RWPE2 (cell line): ENCODE results near the gene C20orf144.
A peak's percentile ranks its signal among the peaks of the same experiment; 100 is the strongest.

ENCODE experiments used
- ATAC-seq: fragments of 200-7000 bp; cut with Tn5 transposase; 3 replicates; pipeline ENCODE4 v1.9.1; 2021; ENCODE audit warnings: low read depth
- DNase-seq: peaks from one replicate; pipeline ENCODE4 v3.0.0-alpha.2; 2020; ENCODE audit warnings: low spot score
- H3K27ac ChIP-seq: fragments of 450-650 bp; 2 replicates; pipeline ENCODE4 v1.5.1; 2017; ENCODE audit warnings: mild to moderate bottlenecking; ENCODE audit not compliant: poor library complexity, severe bottlenecking
- H3K27me3 ChIP-seq: fragments of 250-450 bp; sonication (Bioruptor Pico); 2 replicates; pipeline ENCODE4 v1.5.1; 2021; ENCODE audit warnings: mild to moderate bottlenecking, moderate library complexity; ENCODE audit not compliant: insufficient read depth, poor library complexity, severe bottlenecking
- H3K36me3 ChIP-seq: fragments of 250-450 bp; sonication (Bioruptor Pico); 2 replicates; pipeline ENCODE4 v1.5.1; 2020; ENCODE audit warnings: low read depth, mild to moderate bottlenecking, moderate library complexity
- H3K4me1 ChIP-seq: fragments of 250-450 bp; sonication (Bioruptor Pico); 2 replicates; pipeline ENCODE4 v1.5.1; 2021; ENCODE audit warnings: mild to moderate bottlenecking, moderate library complexity; ENCODE audit not compliant: insufficient read depth, poor library complexity, severe bottlenecking
- H3K4me3 ChIP-seq: fragments of 250-450 bp; sonication (Bioruptor Pico); 2 replicates; pipeline ENCODE4 v1.5.1; 2021; ENCODE audit warnings: mild to moderate bottlenecking, moderate library complexity; ENCODE audit not compliant: severe bottlenecking
- H3K9me3 ChIP-seq: fragments of 250-450 bp; sonication (Bioruptor Pico); 2 replicates; pipeline ENCODE4 v1.5.1; 2021; ENCODE audit warnings: mild to moderate bottlenecking, moderate library complexity; ENCODE audit not compliant: severe bottlenecking
- TF ChIP-seq, protein P1 (sequence below): fragments of 450-650 bp; IDR thresholded peaks from one replicate; pipeline ENCODE4 v1.5.1; 2017; ENCODE audit warnings: mild to moderate bottlenecking, moderate library complexity; ENCODE audit not compliant: poor library complexity, severe bottlenecking

Gene C20orf144

DNA sequence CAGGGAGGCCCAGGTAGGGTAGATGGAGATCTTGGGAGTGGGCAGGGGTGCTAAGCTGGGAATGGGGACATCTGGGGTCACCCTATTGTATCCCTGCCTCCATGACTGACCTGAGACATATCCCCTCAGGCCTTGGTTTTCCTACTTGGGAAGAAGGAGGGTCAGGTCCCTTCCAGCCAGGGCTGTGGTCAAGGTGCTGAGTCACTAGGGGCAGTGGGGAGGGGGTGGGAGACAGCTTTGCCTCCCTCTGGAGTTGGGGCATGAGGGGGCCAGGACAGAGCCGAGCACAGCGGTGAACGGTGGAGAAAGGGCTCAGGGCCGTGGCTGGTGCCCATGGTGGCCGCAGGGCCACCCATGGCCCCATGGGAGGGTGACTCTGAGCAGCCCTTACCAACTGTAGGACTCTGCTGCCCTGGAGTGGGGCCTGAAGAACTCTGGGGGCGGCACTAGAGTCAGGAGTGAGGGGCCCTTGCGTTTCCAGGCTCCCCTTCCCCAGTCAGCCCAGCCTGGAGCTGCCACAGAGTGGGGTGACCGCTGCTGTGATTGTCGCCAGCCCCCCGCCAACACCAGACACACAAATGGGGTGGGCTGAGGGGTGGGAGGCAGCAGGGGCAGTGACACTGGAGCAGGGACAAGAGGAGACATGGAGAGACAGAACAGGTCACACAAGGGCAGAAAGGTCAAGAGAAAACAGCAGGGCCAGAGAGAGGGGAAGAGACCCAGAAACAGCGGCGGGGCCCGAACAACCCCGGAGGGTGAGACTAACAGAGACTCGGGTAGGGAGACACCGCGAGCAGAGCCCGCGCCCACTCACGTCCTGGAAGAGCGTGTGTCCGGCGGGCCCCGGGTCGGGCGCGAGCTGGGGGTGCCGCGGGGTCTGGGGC, 11.5 kb downstream of the C20orf144 start:
- ATAC-seq, result peak; percentile 36; the same call in 2 of the 3 replicates
- H3K27me3 ChIP-seq, result no peaks in the 10 kb centered on the region
- H3K4me1 ChIP-seq, result no peaks in the 10 kb centered on the region
- TF ChIP-seq, protein P1, sequence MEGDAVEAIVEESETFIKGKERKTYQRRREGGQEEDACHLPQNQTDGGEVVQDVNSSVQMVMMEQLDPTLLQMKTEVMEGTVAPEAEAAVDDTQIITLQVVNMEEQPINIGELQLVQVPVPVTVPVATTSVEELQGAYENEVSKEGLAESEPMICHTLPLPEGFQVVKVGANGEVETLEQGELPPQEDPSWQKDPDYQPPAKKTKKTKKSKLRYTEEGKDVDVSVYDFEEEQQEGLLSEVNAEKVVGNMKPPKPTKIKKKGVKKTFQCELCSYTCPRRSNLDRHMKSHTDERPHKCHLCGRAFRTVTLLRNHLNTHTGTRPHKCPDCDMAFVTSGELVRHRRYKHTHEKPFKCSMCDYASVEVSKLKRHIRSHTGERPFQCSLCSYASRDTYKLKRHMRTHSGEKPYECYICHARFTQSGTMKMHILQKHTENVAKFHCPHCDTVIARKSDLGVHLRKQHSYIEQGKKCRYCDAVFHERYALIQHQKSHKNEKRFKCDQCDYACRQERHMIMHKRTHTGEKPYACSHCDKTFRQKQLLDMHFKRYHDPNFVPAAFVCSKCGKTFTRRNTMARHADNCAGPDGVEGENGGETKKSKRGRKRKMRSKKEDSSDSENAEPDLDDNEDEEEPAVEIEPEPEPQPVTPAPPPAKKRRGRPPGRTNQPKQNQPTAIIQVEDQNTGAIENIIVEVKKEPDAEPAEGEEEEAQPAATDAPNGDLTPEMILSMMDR, result no peak
- H3K4me3 ChIP-seq, result peak overlapping the region; percentile 49
- peak overlapping the region; percentile 39 for H3K27ac ChIP-seq
- peaks cover 27% of the 10 kb centered on the region for H3K36me3 ChIP-seq
- H3K9me3 ChIP-seq, result no peaks in the 10 kb centered on the region
- peak; percentile 78 for DNase-seq

DNA sequence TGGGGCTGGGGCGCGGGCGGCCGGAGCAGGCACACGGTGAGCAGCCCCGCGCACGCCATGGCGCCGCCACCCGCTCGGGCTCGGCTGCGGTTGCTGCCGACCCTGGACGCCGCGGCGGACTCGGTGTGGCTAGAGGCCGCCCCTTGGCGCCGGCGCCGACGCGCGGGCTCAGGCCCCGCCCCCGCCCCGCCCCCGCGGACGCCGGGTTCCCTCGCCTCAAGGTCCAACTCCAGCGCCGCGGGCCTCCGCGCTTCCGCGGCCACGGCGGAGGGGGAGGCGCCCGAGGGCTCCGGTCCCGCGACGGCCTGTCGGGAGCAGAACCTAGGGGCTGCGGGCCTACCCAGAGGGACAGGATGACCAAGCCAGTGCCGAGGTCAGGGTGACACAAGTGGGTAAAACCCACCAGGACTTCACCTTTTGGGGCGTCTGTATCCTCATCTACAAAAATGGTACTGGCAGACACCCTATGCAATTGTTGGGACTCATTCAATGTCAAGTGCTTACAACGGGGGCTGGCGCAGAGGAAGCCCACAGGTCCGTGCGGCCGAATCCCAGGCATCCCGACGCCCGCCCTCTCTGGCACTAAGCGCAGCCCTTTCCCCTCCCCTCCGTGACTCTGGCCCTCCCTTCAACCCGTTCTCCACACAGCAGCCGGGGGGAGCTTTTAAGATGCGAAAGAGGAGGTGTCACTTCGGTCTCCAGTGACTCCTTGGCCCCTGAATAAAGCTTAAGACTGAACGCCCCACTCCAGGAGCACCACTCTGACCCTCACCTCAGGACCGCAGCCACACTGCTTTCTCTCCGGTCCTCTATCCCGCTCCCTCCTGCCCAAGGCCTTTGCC, 12.4 kb downstream of the C20orf144 start, which contains the start of gene NECAB3:
NECAB3 (minus strand) TSS at position 135 of the 842 bp plus-strand sequence; CDS start at position 59, 76 bp downstream.
- Histone ChIP-seq H3K4me3 (peak within 1 kb of the TSS; percentile 49), H3K9me3 (no peaks in the 10 kb centered on the region), H3K27me3 (no peaks in the 10 kb centered on the region), H3K4me1 (no peaks in the 10 kb centered on the region), H3K27ac (peak within 1 kb of the TSS; percentile 39), H3K36me3 (peaks cover 32% of the 10 kb centered on the region)
- ATAC-seq (peak; percentile 71), DNase-seq (peak; percentile 90)
- TF ChIP-seq, protein P1, result peak; percentile 31

DNA sequence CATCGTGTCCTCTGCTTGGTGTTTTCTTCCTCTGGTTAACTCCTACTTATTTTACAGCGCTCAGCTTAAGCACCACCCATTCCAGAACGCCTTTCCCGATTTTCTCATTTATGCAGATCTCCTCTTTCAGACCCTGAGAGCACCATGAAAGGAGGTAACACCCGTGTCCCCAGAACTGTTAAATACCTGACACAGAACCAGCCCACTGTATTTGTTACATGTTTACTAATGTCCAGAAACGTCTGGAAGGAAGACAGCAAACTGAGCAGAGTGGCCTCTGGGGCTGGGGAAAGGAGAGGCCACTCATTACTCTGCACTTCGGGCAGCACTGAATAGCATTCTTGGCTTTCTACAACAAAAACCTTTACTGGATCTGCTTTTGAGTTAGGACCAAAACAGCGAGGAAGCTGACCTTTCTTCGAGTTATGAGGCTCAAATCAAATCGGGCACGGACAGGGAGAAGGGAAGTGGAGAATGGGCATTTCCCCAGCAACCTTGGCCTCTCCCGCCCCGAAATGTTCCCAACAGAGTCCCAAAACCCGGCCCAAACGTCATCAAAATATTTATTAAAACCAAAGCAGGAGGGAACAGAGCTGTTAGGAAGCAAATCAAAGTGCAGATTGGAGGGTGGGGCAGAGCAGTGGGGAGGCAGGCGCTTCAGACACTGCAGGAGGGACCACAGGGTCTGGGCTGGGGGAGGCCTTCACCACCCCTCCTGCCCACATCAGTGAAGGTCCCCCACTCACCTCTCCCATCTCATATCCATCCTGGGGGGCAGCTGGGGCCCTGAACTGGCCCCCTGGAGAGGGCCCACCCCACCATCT, 13.2 kb downstream of the C20orf144 start:
- Histone ChIP-seq H3K27ac (peak overlapping the region; percentile 39), H3K4me1 (no peaks in the 10 kb centered on the region), H3K9me3 (no peaks in the 10 kb centered on the region), H3K4me3 (no peak overlapping the region), H3K36me3 (peaks cover 40% of the 10 kb centered on the region), H3K27me3 (no peaks in the 10 kb centered on the region)
- TF ChIP-seq, protein P1, result no peak
- DNase-seq (peak; percentile 62), ATAC-seq (no peak)

DNA sequence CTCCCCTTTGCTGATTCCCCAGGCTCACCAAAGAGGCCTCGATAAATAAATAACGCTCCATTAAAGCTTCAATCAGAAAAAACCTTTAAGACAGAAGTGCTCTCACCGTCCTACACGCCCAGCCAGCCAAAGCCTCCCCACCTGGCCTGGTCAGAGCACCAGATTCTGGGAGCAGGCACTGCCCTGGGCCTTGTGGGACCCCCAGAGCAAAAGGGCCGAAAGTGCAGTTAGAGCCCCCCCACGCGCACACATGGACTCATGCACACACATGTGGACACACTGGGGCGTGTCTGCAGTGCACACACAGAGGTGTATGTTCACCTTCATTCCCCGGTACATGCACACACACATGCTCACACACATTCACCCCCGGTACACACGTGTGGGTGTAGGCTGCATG, 14.0 kb downstream of the C20orf144 start:
- TF ChIP-seq, protein P1, result no peak
- DNase-seq, result peak; percentile 83
- no peak overlapping the region for H3K27ac ChIP-seq
- H3K36me3 ChIP-seq, result peaks cover 48% of the 10 kb centered on the region
- H3K4me3 ChIP-seq, result no peak overlapping the region
- no peaks in the 10 kb centered on the region for H3K27me3 ChIP-seq
- no peaks in the 10 kb centered on the region for H3K4me1 ChIP-seq
- ATAC-seq, result no peak
- no peaks in the 10 kb centered on the region for H3K9me3 ChIP-seq
